ENCODE data around the gene MYOG. TPM values are rescaled to one million over a fixed set of nuclear protein-coding genes. Genes with fewer than 3 reads are reported as not detected.
A peak's percentile ranks its signal among the peaks of the same experiment; 100 is the strongest.

MYOG gene
- total RNA-seq, 1 donor from 2014 or later = not detected

GRCh38 chr1:203120325-203121153 is 34.7 kb upstream of the MYOG start:
- H3K4me1 Mint-ChIP-seq = peaks cover 27% of the 10 kb centered on the region
- no peak for TF ChIP-seq CTCF (IDR thresholded peaks at IDR 0.05; ENCODE audit: unreplicated experiment)
- H3K27me3 Mint-ChIP-seq (ENCODE audit: low read depth) = peaks cover 79% of the 10 kb centered on the region
- H3K9me3 Mint-ChIP-seq = no peaks in the 10 kb centered on the region
- DNase-seq (ENCODE audit: low spot score in 2 of 2, unreplicated experiment in 2 of 2) = no peak
- H3K27ac Mint-ChIP-seq = no peak overlapping the region
- H3K4me3 Mint-ChIP-seq = no peak overlapping the region
- no peaks in the 10 kb centered on the region for H3K36me3 Mint-ChIP-seq

DNA sequence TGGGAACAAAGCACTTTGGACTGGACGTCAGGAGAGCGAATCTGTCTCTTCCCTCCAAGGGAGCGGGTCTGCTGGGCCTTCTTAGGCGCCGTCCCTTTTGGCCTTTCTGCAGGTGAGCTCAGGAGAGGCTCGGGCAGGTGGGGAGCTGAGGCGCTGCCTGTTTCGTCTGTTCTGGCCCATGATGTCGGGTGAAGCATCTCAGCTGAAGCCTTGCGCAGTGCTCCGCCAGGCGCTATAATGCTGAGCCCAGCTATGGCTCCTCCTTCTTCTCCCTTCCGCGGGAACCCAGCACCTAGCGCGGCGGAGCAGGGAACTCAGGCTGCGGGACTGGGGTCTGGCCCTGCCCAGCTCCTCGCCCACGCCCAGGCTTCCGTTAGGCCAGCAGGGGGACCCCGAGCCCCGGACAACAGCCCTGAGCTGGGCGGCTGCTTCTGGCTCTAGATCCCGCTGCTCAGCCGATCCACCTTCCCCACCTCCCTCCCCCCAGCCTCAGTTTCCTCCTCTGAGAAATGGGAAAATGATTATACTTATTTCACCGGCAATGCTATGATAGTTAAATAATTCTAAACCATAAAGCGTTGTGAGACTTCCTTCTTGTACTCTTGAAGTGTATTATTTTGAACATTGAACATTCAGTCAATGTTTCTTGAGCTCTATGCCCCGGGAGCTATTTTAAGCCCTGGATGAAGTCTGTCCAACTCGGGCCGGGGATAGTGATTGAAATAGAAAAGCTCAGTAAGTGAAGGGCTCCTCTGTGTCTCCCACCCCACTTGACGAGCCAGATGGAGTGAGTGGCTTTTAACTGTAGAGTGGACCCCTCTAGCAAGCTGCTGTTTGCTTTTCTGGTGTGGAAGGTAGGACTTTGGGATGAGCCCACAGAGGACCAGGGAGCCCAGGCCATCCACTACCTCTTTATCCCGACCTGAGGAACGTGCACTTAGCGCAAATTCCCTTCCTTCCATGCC is 32.1 kb upstream of the MYOG start:
- H3K9me3 Mint-ChIP-seq = no peaks in the 10 kb centered on the region
- peaks cover 63% of the 10 kb centered on the region for H3K27me3 Mint-ChIP-seq (ENCODE audit: low read depth)
- no peak overlapping the region for H3K4me3 Mint-ChIP-seq
- H3K27ac Mint-ChIP-seq = no peak overlapping the region
- TF ChIP-seq CTCF (IDR thresholded peaks at IDR 0.05; ENCODE audit: unreplicated experiment) = peak; percentile 69
- no peaks in the 10 kb centered on the region for H3K36me3 Mint-ChIP-seq
- DNase-seq (ENCODE audit: low spot score in 2 of 2, unreplicated experiment in 2 of 2) = peak; percentile 74 to 87
- H3K4me1 Mint-ChIP-seq = peaks cover 10% of the 10 kb centered on the region

GRCh38 chr1:203116091-203116820 is 30.4 kb upstream of the MYOG start:
- H3K27ac Mint-ChIP-seq = no peak overlapping the region
- DNase-seq (ENCODE audit: low spot score in 2 of 2, unreplicated experiment in 2 of 2) = no peak
- peaks cover 58% of the 10 kb centered on the region for H3K27me3 Mint-ChIP-seq (ENCODE audit: low read depth)
- H3K36me3 Mint-ChIP-seq = no peaks in the 10 kb centered on the region
- peaks cover 5% of the 10 kb centered on the region for H3K4me1 Mint-ChIP-seq
- H3K4me3 Mint-ChIP-seq = no peak overlapping the region
- TF ChIP-seq CTCF (IDR thresholded peaks at IDR 0.05; ENCODE audit: unreplicated experiment) = no peak
- H3K9me3 Mint-ChIP-seq = no peaks in the 10 kb centered on the region

- TF ChIP-seq CTCF (IDR thresholded peaks at IDR 0.05; ENCODE audit: unreplicated experiment) = no peak
- no peak for DNase-seq (ENCODE audit: low spot score in 2 of 2, unreplicated experiment in 2 of 2)
- no peak overlapping the region for H3K4me3 Mint-ChIP-seq
- H3K4me1 Mint-ChIP-seq = no peaks in the 10 kb centered on the region
- no peaks in the 10 kb centered on the region for H3K36me3 Mint-ChIP-seq
- H3K9me3 Mint-ChIP-seq = no peaks in the 10 kb centered on the region
- H3K27me3 Mint-ChIP-seq (ENCODE audit: low read depth) = peaks cover 59% of the 10 kb centered on the region
- H3K27ac Mint-ChIP-seq = no peak overlapping the region
These were observed 28.4 kb upstream of the MYOG start for GRCh38 chr1:203114202-203114601.

- Mint-ChIP-seq H3K4me1 (no peaks in the 10 kb centered on the region), H3K9me3 (no peaks in the 10 kb centered on the region), H3K36me3 (no peaks in the 10 kb centered on the region), H3K27ac (no peak overlapping the region), H3K27me3 (ENCODE audit: low read depth) (peaks cover 59% of the 10 kb centered on the region), H3K4me3 (no peak overlapping the region)
- no peak for TF ChIP-seq CTCF (IDR thresholded peaks at IDR 0.05; ENCODE audit: unreplicated experiment)
- DNase-seq (ENCODE audit: low spot score in 2 of 2, unreplicated experiment in 2 of 2) = no peak
These were observed 27.5 kb upstream of the MYOG start for GRCh38 chr1:203113308-203113707.

Measured in mesothelial cell of epicardium (in vitro differentiated cells).